ENCODE results near the gene ORM1.

DNA sequence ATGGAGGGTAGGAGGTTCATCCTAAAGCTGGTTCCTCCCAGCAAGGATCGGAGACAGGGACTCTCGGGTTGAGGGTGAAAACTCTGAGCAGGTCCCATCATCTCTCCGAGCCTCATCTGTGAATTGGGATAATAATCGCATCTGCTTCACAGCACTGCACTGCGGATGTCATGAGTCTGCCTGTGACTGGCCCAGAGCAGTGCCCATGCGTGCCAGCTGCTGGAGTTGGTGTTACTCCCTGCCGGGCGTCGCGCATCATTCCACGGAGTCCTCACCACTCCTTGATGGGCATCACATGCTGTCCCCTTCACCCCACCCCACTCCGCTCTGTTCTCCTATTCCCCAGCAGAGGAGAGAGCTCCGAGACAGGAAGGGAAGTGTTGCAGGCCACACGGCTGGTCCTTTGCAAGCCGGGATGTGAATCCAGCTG, 35.1 kb upstream of the ORM1 start:
- no peak for TF ChIP-seq POLR2A (IDR thresholded peaks at IDR 0.05)
- TF ChIP-seq, protein P1, sequence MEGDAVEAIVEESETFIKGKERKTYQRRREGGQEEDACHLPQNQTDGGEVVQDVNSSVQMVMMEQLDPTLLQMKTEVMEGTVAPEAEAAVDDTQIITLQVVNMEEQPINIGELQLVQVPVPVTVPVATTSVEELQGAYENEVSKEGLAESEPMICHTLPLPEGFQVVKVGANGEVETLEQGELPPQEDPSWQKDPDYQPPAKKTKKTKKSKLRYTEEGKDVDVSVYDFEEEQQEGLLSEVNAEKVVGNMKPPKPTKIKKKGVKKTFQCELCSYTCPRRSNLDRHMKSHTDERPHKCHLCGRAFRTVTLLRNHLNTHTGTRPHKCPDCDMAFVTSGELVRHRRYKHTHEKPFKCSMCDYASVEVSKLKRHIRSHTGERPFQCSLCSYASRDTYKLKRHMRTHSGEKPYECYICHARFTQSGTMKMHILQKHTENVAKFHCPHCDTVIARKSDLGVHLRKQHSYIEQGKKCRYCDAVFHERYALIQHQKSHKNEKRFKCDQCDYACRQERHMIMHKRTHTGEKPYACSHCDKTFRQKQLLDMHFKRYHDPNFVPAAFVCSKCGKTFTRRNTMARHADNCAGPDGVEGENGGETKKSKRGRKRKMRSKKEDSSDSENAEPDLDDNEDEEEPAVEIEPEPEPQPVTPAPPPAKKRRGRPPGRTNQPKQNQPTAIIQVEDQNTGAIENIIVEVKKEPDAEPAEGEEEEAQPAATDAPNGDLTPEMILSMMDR (IDR thresholded peaks at IDR 0.05), result no peak
